Measurements from ENCODE around the gene ATP13A3.
"Not testable (repeated sequence)": the region's sequence is repeated elsewhere in the genome, so short reads cannot be mapped to it uniquely, and the experiment has no call there.

The ATP13A3 gene

GRCh38 chr3:194497799-194498575, 11.2 kb upstream of the ATP13A3 start:
- no peak for DNase-seq

DNA sequence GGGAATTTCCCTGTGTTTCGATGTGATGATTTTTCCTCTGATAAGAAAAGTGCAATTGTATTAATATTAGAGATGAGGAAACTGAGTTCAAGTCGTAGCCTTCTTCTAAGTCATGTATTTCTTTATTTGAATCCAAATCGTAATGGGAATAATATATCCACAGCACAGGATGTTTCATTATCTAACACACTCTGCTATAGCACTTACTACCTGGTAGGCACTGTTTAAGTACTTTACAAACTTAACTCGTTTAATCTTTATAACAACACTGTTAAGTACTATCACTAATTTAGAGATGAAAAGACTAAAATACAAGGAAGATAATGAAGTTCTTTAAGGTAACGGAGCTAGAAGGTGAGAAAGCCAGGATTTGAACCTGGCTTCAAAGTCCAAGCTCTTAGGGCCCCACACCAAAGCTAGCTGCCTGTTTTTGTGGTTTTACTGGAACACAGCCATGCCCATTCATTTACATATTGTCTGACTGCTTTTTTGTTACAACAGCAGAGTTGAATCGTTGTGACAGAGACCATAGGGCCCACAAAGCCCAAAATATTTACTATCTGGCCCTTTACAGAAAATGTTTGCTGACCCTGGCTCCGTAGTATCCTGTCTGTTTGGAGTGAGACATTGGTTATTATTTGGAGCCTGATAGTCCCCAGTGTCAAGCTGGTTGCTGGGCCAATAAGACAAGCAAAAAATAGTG, 9.6 kb upstream of the ATP13A3 start:
- peak in 1 of 2 experiments; percentile 56 for DNase-seq

DNA sequence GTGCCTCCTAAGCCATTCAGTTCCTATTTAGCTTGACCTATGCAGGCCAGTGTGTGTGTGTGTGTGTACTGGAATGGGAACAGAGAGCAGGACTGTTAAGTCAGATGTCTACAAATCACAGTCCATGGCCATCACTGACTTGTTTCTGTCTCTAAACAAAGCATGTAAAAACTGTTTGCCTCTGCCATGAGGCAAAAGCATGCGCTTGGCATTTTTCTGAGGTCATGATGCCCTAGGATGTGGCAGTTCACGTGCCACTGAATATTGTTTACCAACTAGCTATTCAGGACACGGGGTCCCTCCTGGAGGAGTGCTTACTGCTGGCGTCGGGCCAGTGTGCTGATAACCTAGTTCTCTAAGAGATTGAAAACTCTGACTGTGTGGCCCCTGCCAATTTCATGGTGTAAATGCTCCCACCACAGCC, 8.2 kb upstream of the ATP13A3 start:
- DNase-seq: no peak

- DNase-seq: not testable (repeated sequence)
These were observed 7.5 kb upstream of the ATP13A3 start for GRCh38 chr3:194493995-194494927.

DNA sequence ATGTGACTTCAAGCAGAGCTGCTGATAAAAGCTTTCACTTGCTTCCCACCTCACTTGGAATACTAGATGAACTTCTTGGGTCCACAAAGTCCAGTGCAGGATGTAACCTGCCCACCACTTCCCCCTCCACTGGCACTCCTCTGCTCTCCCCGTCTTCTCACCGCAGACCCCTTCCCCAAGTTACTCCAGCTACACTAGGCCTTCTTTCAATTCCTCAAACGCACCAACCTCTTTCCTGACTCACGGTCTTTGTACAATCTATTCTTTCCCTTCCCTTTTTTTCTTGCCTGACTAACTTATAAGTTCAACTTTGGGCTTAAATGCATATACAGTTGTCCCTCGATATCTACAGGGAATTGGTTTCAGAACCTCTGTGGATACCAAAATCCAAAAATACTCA, 5.2 kb upstream of the ATP13A3 start:
- no peak for DNase-seq

DNA sequence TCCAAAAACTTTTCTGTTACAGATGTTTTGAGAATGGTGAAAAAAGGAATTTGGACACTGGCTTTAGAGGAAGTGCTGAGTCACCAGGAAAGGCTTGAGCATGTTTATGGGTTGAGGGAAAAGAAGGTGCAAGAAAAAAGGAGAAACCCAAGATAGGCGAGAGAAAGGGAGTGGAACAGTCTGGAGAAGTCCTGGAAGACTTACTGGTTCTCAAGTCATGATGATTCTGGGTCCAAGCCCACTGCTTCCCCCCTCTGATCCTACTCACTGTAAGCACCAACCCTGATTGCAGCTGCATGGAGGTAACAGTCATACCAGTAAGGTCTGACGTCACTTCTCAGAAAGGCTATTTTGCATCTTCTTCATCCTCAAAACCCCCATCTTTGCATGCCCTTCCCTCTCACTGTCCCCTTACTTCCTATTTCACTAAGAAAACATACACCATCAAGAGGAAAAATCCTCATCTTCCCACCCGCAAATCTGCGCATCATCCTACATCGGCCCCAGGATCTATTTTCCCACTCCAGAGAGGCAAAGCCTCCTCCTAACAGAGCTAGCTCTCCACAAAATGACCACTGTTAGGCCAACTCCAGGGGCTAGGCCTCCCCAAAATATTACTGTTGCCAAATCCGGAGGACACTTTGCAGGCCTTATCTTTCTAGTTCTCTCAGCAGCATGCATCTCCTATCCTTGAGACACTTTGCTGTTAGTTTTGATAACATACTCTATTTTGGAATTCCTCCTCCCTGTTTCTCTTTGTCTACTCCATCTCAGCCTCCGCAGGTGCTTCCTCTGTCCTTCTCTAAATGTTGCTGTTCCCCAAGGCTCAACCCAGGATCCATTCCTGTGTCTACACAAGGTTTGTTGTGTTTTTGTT, 3.2 kb upstream of the ATP13A3 start:
- no peak for DNase-seq

- DNase-seq: peak in 1 of 2 experiments; percentile 28
These were observed 1.4 kb upstream of the ATP13A3 start for GRCh38 chr3:194488055-194488742.

- DNase-seq: peak in 1 of 2 experiments; percentile 72
These were observed 670 bp upstream of the ATP13A3 start for GRCh38 chr3:194487289-194488054.

DNA sequence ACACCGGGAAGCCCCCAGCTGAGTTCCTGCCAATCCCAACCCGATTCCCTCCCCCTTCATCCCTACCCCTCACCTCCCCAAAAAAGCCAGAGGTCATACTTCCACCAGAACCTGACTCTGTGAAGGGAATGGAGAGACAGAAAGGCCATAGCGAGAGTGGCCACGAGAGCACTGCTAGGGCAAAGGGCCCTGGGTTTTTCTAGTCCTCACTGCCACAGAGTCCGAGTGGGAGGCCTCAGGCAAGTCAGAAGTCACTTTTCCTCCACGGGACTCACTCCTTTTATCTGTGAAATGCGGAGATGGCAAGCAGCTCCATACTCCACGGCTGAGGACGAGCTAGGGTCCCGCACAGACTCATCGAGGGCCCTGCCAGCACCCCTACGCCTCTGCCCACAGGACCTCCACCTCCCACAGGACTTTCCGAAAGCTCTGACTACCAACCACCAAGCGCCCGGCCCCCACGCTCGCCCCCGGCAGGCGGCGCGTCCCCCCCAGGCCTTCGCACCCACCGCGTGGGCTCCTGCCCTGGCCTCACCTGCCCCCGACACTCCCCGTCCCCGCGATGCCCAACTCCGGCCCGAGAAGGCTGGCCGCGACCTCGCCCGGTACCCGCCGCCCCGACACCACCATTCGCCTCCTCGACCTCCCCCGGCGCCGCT, 792 bp downstream of the ATP13A3 start:
- peak in 1 of 2 experiments; percentile 65 for DNase-seq

DNA sequence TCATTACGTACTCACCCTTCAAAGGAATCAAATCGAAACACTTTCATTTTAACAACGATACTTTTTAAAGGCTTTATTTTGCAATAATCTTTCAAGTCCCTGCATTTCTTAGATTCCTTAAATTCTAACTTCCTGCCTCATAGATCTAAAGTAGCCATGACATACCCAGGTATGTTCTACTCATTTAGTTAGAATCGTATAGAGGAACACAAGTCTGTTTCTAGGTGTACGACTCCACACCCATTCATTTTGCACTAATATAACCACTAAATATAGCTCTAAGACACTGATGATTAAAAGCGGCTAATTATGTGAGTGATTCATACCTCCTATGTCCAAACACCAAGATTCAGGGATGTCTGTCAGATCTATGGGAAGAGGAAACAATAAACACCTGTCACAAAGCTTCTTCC, 1.3 kb downstream of the ATP13A3 start:
- no peak for DNase-seq

- no peak for DNase-seq
These were observed 2.2 kb downstream of the ATP13A3 start for GRCh38 chr3:194484614-194485013.

DNA sequence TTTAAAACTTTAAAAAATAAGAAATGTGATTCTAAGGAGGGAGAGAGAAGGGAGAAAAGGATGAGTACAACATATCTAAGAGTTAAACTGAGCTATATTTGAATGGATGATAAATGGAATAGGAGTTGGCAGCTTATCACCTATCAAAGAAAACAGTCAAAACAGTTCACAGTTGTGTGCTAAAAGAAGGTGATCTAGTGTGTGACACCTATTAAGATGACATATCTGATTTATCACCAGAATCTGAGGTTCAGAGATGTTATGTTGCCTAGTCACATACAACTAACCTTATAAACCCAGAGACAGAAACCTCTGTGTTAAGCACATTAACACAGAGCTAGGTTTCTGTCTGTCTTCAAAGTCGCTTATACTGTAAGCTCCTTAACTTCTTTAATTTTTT, 3.0 kb downstream of the ATP13A3 start:
- no peak for DNase-seq

- not testable (repeated sequence) for DNase-seq
These were observed 4.0 kb downstream of the ATP13A3 start for GRCh38 chr3:194482830-194483229.

- no peak for DNase-seq
These were observed 4.6 kb downstream of the ATP13A3 start for GRCh38 chr3:194482196-194482593.

GRCh38 chr3:194481525-194482195, 5.1 kb downstream of the ATP13A3 start:
- DNase-seq: no peak

- no peak for DNase-seq
These were observed 5.7 kb downstream of the ATP13A3 start for GRCh38 chr3:194481103-194481502.

- DNase-seq: no peak
These were observed 10.0 kb downstream of the ATP13A3 start for GRCh38 chr3:194476784-194477183.

GRCh38 chr3:194475978-194476377, 10.8 kb downstream of the ATP13A3 start:
- no peak for DNase-seq

- no peak for DNase-seq
These were observed 11.5 kb downstream of the ATP13A3 start for GRCh38 chr3:194475138-194475932.
